Measurements from ENCODE around the gene CCDC90B.

The CCDC90B gene

DNA sequence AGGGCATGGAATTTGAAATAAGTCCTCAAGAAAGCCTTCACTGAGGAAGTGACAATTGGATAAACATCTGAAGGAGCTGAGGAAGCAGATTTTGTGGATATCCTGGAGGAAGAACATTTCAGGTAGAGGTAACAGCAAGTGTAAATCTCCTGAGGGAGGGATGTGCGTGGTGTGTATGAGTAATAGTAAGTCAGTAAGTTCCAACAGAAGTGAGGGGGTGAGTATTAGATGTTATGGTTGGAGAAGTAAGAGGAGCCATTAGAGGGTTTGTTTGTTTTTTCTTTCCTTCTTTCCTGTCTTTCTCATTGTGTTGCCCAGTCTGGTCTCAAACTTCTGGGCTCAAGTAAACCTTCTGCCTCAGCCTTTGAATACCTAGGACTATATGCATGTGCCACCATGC lies 63.7 kb downstream of the CCDC90B start:
- no peak for DNase-seq

DNA sequence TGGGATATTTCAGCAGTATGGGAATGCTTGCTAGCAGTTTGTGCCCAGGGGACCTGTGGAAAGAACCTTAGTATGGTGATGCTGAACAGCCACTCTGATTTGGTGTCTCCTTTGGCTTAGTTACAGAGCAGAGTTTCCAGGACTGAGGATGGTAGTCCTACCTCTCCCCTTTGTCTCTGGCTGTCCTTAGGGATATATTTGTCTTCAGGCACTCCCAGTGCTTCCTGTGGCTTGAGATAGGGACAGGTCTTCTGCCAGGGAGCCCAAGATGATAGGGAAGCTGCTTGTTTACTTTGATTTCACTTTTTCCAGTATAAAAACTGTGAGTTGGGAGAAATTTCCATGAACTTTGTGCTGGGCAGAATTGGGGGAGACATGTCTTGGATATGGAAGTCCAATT lies 64.5 kb downstream of the CCDC90B start:
- DNase-seq = no peak

DNA sequence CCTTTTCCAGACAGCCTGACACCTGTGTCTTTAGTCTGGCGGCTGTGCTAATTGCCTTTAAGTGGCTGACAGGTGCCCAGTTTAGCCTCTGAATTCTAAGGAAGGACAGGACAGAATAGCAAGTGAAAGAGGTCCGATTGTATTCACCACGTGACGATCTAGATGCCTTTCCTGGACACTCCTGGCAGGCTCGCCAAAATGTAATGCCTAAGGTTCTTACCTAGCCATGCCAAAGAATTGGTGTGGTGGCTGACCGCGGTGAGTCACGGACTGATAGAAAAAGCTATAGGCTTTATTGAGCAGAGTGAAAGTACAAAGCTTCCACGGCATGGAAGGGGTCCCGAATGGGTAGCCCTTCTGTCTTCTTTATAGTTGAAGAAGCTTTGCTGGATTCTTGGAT lies 65.9 kb downstream of the CCDC90B start:
- no peak for DNase-seq

DNA sequence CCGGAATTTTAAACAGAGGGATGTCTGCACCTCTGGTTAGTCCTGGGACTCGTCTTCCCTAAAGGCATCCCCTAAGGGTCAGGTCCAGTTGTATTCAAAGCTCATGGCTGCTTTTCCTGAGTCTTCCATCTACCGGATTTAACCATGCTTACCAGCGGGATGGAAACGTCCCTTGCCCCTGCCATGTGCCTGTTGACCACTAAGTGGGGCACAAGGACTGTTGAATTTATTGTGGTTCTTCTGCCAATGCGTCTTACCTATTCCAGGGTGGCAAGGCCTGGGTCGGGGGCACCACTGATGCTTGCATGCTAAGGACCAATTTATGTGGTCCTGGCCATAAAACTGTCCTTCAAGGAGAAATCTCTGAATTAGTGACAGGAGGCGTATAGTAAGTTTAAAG lies 67.1 kb downstream of the CCDC90B start:
- DNase-seq = no peak
